HG03342 (cell line): ENCODE results near the gene MTARC2.

ENCODE experiments used
- ATAC-seq: cut with Tn5 transposase; IDR thresholded peaks from one replicate; pipeline ENCODE4 v1.9.1; 2021; ENCODE audit warnings: mild to moderate bottlenecking, moderate library complexity; ENCODE audit not compliant: unreplicated experiment

Gene MTARC2

GRCh38 chr1:220767312-220768125, 19.4 kb downstream of the MTARC2 start:
- ATAC-seq, result no peak

DNA sequence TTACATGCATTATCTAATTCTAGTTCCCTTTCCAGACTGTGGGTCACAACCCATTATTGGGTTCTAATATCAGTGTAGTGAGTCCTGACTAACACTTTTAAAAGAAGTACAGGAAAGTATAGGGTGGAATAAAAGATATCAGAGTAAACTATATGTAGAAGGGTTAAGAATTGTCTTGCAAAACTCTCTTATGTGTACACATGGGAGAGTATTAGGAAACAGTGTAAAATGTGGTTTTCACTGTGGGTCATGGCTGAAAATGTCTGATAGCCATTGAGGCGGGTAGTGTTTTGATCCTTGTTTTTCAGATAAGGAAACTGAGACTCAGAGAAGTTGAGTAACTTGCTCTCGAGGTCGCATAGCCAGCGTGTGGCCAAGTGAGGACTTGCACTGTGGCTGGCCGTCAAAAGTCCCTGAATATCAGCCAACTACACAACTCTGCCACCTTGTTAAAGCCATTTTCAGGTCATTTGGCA, 20.0 kb downstream of the MTARC2 start:
- no peak for ATAC-seq

DNA sequence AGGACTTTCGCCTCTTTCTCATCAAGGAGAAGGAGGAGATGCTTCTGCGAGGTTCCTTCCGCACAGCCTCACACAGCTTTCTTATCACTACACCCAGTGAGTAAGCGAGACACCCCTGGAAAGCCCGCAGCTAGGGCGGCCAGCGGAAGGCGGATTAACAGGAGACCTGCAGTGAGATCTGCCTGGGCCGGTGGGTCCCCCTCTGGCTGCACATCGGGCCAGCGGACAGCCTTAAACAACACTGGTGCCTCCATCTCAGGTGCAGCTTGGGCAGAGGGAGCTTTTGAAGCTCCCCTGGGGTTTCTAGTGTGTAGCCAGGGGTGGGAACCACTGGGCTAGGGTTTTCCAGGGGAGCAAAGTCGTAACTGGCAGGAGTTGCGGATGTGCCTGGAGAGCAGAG, 21.1 kb downstream of the MTARC2 start:
- no peak for ATAC-seq

- peak; percentile 61 for ATAC-seq
Measured at GRCh38 chr1:220770245-220770913, 22.3 kb downstream of the MTARC2 start.

DNA sequence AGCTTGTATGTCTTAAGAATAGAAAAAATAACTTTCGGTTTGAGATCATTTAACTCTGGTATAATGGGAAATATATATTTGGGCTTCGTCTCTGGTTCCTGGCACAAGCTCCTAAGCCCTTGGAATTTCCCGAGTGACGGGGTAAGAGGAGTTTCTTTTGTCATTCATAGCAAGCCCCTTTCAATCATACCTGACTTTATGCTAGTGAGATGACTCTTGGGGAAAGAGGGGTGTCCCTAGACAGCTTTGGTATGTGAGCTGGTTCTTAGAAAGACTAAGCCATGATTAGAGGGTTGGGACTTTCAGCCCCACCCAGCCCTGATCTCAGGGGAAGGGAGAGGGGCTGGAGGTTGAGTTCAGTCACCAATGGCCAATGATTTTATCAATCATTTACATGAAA, 24.7 kb downstream of the MTARC2 start:
- ATAC-seq, result peak; percentile 37

DNA sequence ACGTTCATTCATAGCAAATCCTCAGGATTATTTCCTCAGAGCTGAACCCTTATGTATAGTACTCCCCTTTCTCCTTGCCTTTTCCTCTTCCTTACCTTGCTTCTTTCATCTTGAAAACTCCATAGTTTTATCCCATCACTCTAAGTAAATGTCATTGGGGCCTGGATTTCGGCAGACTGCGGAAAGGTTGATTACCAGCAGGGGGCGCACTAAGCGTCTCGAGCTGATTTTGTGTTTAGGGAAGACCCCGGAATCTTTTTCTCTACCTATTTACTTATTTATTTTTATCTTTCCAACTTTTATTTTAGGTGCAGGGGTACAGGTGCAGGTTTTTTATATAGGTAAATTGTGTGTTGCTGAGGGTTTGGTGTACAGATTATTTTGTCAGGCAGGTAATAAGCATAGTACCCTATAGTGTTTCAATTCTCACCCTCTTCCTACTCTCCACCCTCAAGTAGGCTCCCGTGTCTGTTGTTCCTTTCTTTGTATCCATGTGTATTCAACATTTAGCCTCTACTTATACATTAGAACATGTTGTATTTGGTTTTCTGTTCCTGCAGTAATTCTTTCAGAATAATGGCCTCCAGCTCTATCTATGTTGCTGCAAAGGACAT, 27.2 kb downstream of the MTARC2 start:
- ATAC-seq, result no peak

- ATAC-seq, result no peak
Measured at GRCh38 chr1:220776254-220776653, 28.1 kb downstream of the MTARC2 start.

DNA sequence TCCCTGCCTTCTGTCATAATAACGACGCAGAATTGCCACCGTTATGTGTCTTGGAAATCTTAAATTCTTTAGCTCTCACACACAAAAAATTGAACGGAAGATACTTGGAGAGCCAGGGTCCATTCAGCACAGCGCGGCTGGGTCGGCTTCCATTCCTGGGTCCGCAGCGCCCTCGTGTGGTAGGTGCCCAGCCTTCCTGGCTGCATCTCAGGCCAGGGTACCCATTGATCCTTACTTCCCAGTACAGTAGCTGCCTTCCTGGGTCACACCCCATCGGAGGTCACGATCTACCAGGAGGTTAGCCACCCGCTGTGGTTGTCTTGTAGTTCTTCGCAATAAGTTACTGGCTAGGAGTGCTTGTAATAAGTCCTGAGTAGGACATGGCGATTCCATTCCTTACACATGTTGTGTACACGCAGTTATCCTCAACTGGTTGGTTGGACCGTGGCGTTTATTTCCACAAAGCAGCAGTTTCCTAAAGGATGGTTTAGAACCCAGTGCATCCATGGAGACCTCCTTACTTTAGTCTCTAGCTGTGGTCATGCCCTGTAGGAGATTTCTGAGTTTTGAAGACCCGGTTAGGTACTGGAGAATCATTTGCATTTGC, 28.7 kb downstream of the MTARC2 start:
- ATAC-seq, result peak; percentile 81

DNA sequence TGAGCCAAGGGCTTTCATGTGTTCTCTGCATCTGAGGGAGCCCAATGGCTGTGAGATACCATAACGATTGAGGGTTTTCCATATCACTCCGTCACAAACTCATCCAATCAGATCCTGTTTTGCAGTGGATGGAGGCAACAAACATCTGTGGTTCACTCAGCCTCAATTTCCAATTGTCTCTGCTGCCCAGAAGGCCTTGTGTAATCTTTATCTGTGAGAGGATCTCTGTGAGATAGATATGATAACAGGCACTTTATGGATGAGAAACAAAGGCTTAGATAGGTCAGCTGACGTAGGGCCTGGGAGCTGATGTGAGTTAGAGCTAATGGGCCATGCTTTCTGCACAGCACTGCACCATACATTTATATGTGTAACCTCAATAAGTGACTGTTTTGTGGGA, 35.3 kb downstream of the MTARC2 start:
- ATAC-seq, result no peak

DNA sequence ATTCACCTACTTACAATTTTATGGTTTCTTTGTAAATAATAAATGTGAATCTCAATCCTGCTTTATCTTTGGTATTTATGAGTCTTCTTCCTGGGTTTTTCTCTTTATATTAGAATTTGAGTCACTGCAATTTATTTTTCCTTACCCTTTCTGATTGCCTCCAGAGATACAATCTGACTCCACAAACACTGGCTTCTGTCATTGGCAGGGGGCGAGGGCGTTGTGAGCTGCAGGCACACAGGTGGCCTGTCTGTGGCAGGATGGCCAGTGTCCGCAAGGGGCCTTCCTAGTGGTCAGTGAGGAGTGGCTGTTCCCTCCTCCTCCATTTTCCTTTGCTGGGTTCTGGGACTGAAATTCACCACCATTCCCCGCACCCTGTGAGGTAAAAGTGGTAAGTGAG, 36.6 kb downstream of the MTARC2 start:
- no peak for ATAC-seq

GRCh38 chr1:220785166-220786056, 37.3 kb downstream of the MTARC2 start:
- ATAC-seq, result no peak

- ATAC-seq, result no peak
Measured at GRCh38 chr1:220786057-220786336, 37.9 kb downstream of the MTARC2 start.

GRCh38 chr1:220786337-220787068, 38.4 kb downstream of the MTARC2 start, which contains the start of gene MTARC1:
Gene MTARC1 (plus strand): TSS chr1:220786913. CDS start chr1:220786945, 32 bp downstream.
- ATAC-seq, result no peak

DNA sequence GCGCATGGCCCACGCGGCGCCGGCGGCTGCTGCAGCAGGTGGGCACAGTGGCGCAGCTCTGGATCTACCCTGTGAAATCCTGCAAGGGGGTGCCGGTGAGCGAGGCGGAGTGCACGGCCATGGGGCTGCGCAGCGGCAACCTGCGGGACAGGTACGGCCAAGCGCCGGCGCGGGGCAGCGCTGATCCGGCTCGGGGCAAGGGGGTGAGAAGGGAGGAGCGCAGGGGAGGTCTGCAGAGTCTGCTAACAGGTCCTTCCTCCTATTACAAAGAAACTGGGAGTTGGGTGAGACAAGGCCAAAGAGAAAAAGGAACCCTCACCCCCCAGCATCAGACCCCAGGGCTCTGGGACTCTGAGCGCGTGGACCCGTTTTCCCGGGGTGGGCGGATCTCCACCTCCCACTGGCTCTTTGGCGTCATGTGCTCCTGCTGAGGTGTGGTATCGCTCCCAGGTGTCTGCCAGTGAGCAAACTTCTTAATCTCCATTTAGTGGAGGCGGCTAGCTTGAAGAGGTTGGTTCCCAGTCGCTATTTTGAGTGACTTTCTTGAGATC, 39.0 kb downstream of the MTARC2 start:
- ATAC-seq, result no peak

- no peak for ATAC-seq
Measured at GRCh38 chr1:220788900-220789299, 40.8 kb downstream of the MTARC2 start.

- no peak for ATAC-seq
Measured at GRCh38 chr1:220789532-220790147, 41.5 kb downstream of the MTARC2 start.

DNA sequence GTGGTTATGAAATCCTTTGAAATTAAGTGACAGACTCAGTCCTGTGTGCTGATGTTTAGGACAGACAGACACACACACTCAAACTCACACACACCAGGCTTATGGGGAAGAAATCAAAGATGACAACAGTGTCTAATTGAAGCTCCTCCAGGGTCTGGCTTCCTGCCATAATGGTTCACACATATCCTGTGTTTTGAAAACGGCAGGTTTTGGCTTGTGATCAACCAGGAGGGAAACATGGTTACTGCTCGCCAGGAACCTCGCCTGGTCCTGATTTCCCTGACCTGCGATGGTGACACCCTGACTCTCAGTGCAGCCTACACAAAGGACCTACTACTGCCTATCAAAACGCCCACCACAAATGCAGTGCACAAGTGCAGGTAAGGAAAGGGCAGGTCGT, 43.2 kb downstream of the MTARC2 start:
- no peak for ATAC-seq

DNA sequence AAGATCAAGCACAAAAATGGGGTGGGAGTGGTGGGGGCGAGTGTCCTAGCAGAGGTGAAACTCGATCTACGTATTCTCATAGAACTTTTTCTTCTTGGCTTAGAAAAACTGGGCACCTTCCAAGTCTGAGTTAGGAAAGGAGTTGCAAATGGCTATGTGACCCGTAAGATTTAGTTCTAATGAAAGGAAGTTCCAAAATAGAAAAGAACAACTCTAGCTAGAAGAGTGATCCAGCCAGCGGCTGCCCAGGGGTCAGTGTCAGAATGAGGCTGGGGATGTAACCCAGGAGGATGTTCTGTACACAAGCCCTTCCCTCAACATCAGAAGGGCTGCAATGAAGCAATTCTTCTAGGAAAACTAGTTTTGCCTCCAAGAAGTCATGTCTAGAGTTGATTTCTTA, 43.8 kb downstream of the MTARC2 start:
- ATAC-seq, result no peak

- ATAC-seq, result no peak
Measured at GRCh38 chr1:220796530-220796929, 48.4 kb downstream of the MTARC2 start.
